GM23338 (cell line): ENCODE measurements around the gene LRRC42. TPM values are rescaled to one million over a fixed set of nuclear protein-coding genes. Genes with fewer than 3 reads are reported as not detected.

ENCODE experiments used
- ATAC-seq: fragments of 200-7000 bp; cut with Tn5 transposase; 3 replicates; pipeline ENCODE4 v1.9.1; 2020
- DNase-seq: peaks from one replicate; pipeline ENCODE4 v3.0.0-alpha.2; 2015; ENCODE audit warnings: low spot score
- H2AFZ ChIP-seq: fragments of 200-600 bp; sonication (generic); 2 replicates; pipeline ENCODE4 v1.8.0; 2016; ENCODE audit warnings: antibody characterized with exemption, mild to moderate bottlenecking, moderate library complexity
- H3F3A ChIP-seq: fragments of 200-600 bp; sonication (generic); replicated peaks from 2 replicates; pipeline ENCODE4 v1.8.0; 2017; ENCODE audit warnings: antibody characterized with exemption, mixed run types, low read depth
- H3K27ac ChIP-seq: fragments of 200-600 bp; sonication (generic); 2 replicates; pipeline ENCODE4 v1.6.1; 2016; ENCODE audit warnings: low read depth
- H3K27me3 ChIP-seq: fragments of 200-600 bp; sonication (generic); 2 replicates; pipeline ENCODE4 v1.8.0; 2016; ENCODE audit warnings: mild to moderate bottlenecking, mixed run types, moderate library complexity; ENCODE audit not compliant: insufficient read depth
- H3K36me3 ChIP-seq: fragments of 200-600 bp; sonication (generic); 2 replicates; pipeline ENCODE4 v1.8.0; 2016; ENCODE audit warnings: mild to moderate bottlenecking; ENCODE audit not compliant: insufficient read depth
- H3K4me1 ChIP-seq: fragments of 200-600 bp; sonication (generic); 2 replicates; pipeline ENCODE4 v1.8.0; 2016; ENCODE audit warnings: mild to moderate bottlenecking, moderate library complexity; ENCODE audit not compliant: insufficient read depth
- H3K4me2 ChIP-seq: fragments of 200-600 bp; sonication (generic); 2 replicates; pipeline ENCODE4 v1.7.1; 2017; ENCODE audit warnings: mixed run types
- H3K4me3 ChIP-seq: fragments of 200-600 bp; sonication (generic); 2 replicates; pipeline ENCODE4 v1.6.1; 2016; ENCODE audit warnings: mixed run types
- H3K79me2 ChIP-seq: fragments of 200-600 bp; sonication (generic); replicated peaks from 2 replicates; pipeline ENCODE4 v1.8.0; 2017; ENCODE audit warnings: mild to moderate bottlenecking; ENCODE audit not compliant: insufficient read depth
- H3K9me2 ChIP-seq: fragments of 200-600 bp; sonication (generic); 2 replicates; pipeline ENCODE4 v1.8.0; 2017; ENCODE audit not compliant: insufficient read depth
- H4K20me1 ChIP-seq: fragments of 200-600 bp; sonication (generic); replicated peaks from 2 replicates; pipeline ENCODE4 v1.8.0; 2017; ENCODE audit warnings: mild to moderate bottlenecking; ENCODE audit not compliant: insufficient read depth
- H3K27ac Mint-ChIP-seq: 2 replicates; pipeline ENCODE4 v1.8.0; 2020; ENCODE audit warnings: inconsistent platforms, mild to moderate bottlenecking, moderate library complexity, mixed read lengths
- H3K27me3 Mint-ChIP-seq: 3 replicates; pipeline ENCODE4 v1.8.0; 2022; ENCODE audit warnings: low read depth, mild to moderate bottlenecking, moderate library complexity, mixed read lengths, inconsistent platforms; ENCODE audit not compliant: insufficient read depth, poor library complexity
- H3K36me3 Mint-ChIP-seq: 3 replicates; pipeline ENCODE4 v1.8.0; 2021; ENCODE audit warnings: low read depth, mild to moderate bottlenecking, inconsistent platforms, moderate library complexity, mixed read lengths
- H3K4me1 Mint-ChIP-seq: 3 replicates; pipeline ENCODE4 v1.8.0; 2020; ENCODE audit warnings: mild to moderate bottlenecking, inconsistent platforms, mixed read lengths
- H3K4me3 Mint-ChIP-seq: 3 replicates; pipeline ENCODE4 v1.8.0; 2021; ENCODE audit warnings: moderate library complexity, mild to moderate bottlenecking, inconsistent platforms, mixed read lengths
- H3K9me3 Mint-ChIP-seq: 3 replicates; pipeline ENCODE4 v1.8.0; 2020; ENCODE audit warnings: moderate library complexity, mild to moderate bottlenecking, inconsistent platforms, mixed read lengths
- CTCF ChIP-seq, 2 experiments: fragments of 200-600 bp in 1 of 2; sonication (generic) in 1 of 2; conservative IDR thresholded peaks; 2 replicates each; pipeline versions ENCODE4 v1.5.1 to v1.6.1; 2016 to 2017; ENCODE audit warnings: antibody characterized with exemption in 2 of 2, low read depth in 2 of 2, mild to moderate bottlenecking in 2 of 2, moderate library complexity in 1 of 2
- ETS1 ChIP-seq: IDR thresholded peaks from 2 replicates; pipeline ENCODE4 v1.6.1; 2016; ENCODE audit warnings: antibody characterized with exemption
- NANOG ChIP-seq: IDR thresholded peaks from 2 replicates; pipeline ENCODE4 v1.6.1; 2016; ENCODE audit warnings: antibody characterized with exemption, borderline replicate concordance
- POLR2AphosphoS5 ChIP-seq: IDR thresholded peaks from 2 replicates; pipeline ENCODE4 v1.6.1; 2016; ENCODE audit warnings: antibody characterized with exemption, low read depth
- REST ChIP-seq: IDR thresholded peaks from one replicate; pipeline ENCODE4 v1.6.1; 2018; ENCODE audit warnings: antibody characterized with exemption; ENCODE audit not compliant: unreplicated experiment
- STAT1 ChIP-seq: IDR thresholded peaks from one replicate; pipeline ENCODE4 v1.6.1; 2016; ENCODE audit warnings: antibody characterized with exemption; ENCODE audit not compliant: unreplicated experiment
- ZNF462 ChIP-seq: fragments of 250-450 bp; sonication (Bioruptor Pico); IDR thresholded peaks from 2 replicates; pipeline ENCODE4 v1.5.0; 2020; ENCODE audit warnings: mild to moderate bottlenecking, moderate library complexity
- polyA plus RNA-seq: library from polyadenylated mRNA; unstranded; fragments of >200 nt; fragmentation: Nextera tagmentation; extraction: Ambion mirVana; gene quantifications from 2 replicates; pipeline ENCODE4 v1.2.1, GENCODE V29; 2016
- total RNA-seq: library from RNA; depleted of rRNA; stranded (reverse); fragments of >200 nt; shearing (Covaris generic); gene quantifications from 2 replicates; pipeline ENCODE4 v1.2.3, GENCODE V29; 2014

LRRC42 gene
- total and polyA plus RNA-seq, 2 experiments from 2014 or later, result 25.9 to 48.1 TPM

- TF ChIP-seq ETS1, result no peak
- TF ChIP-seq REST, result no peak
These were observed 63.3 kb downstream of the LRRC42 start (continued) for GRCh38 chr1:54009406-54009805.

GRCh38 chr1:54010415-54011117, 64.4 kb downstream of the LRRC42 start:
- H3K36me3 Mint-ChIP-seq, result no peaks in the 10 kb centered on the region
- ATAC-seq, result no peak
- DNase-seq, result no peak
- no peak overlapping the region for H3K4me3 Mint-ChIP-seq
- Histone ChIP-seq H3F3A (no peaks in the 10 kb centered on the region), H3K9me2 (no peaks in the 10 kb centered on the region; the same call in 1 of the 2 replicates), H2AFZ (no peak overlapping the region), H4K20me1 (no peaks in the 10 kb centered on the region), H3K79me2 (no peaks in the 10 kb centered on the region), H3K27ac (no peak overlapping the region), H3K27me3 (no peaks in the 10 kb centered on the region), H3K36me3 (no peaks in the 10 kb centered on the region), H3K4me3 (no peak overlapping the region), H3K4me1 (no peaks in the 10 kb centered on the region), H3K4me2 (no peak overlapping the region)
- no peak overlapping the region for H3K27ac Mint-ChIP-seq
- peaks cover 8% of the 10 kb centered on the region; the same call in 2 of the 3 replicates for H3K4me1 Mint-ChIP-seq
- peaks cover 7% of the 10 kb centered on the region for H3K27me3 Mint-ChIP-seq
- peaks cover 2% of the 10 kb centered on the region; the same call in 2 of the 3 replicates for H3K9me3 Mint-ChIP-seq
- no peak for TF ChIP-seq ZNF462 (CRISPR knock-in tag)
- no peak for TF ChIP-seq REST
- TF ChIP-seq POLR2AphosphoS5, result no peak
- no peak for TF ChIP-seq STAT1
- TF ChIP-seq CTCF (conservative IDR thresholded peaks at IDR 0.05; ENCODE audit: low read depth in 2 of 2), result no peak
- TF ChIP-seq NANOG, result no peak
